Measurements from ENCODE around the gene TRAPPC3L.

GRCh38 chr6:116451916-116452315, 93.6 kb downstream of the TRAPPC3L start:
- TF ChIP-seq CREB5 (CRISPR knock-in tag; IDR thresholded peaks at IDR 0.05; ENCODE audit: low read depth) (no peak), PATZ1 (CRISPR knock-in tag; IDR thresholded peaks at IDR 0.05; ENCODE audit: borderline replicate concordance) (no peak), CSRNP3 (CRISPR knock-in tag; IDR thresholded peaks at IDR 0.05) (no peak)
